GM12875 (cell line): ENCODE data around the gene RERE.

Experiments used
- H3K4me3 ChIP-seq: one replicate; pipeline ENCODE4 v1.5.1; 2011; ENCODE audit warnings: low read depth, low read length, control low read depth
- TF ChIP-seq, protein P1 (sequence below): IDR thresholded peaks from 2 replicates; pipeline ENCODE4 v1.5.1; 2011; ENCODE audit warnings: low read depth, mild to moderate bottlenecking, control low read depth, inconsistent platforms, low read length, moderate library complexity, borderline replicate concordance; ENCODE audit not compliant: insufficient read depth

Gene RERE

DNA sequence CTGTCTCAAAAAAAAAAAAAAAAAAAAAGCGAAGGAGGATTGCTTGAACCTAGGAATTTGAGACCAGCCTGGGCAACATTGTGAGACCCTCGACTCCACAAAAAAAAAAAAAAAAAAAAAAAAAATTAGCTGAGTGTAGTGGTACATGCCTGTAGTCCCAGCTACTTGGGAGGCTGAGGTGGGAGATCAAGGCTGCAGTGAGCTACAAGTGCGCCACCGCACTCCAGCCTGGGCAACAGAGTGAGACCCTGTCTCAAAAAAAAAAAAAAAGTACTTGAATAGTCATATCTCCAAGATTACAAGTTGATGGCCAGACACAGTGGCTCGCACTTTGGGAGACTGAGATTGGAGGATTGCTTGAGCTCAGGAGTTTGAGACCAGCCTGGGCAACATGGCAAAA lies 33.6 kb upstream of the RERE start:
- TF ChIP-seq, protein P1, sequence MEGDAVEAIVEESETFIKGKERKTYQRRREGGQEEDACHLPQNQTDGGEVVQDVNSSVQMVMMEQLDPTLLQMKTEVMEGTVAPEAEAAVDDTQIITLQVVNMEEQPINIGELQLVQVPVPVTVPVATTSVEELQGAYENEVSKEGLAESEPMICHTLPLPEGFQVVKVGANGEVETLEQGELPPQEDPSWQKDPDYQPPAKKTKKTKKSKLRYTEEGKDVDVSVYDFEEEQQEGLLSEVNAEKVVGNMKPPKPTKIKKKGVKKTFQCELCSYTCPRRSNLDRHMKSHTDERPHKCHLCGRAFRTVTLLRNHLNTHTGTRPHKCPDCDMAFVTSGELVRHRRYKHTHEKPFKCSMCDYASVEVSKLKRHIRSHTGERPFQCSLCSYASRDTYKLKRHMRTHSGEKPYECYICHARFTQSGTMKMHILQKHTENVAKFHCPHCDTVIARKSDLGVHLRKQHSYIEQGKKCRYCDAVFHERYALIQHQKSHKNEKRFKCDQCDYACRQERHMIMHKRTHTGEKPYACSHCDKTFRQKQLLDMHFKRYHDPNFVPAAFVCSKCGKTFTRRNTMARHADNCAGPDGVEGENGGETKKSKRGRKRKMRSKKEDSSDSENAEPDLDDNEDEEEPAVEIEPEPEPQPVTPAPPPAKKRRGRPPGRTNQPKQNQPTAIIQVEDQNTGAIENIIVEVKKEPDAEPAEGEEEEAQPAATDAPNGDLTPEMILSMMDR, result no peak
- H3K4me3 ChIP-seq, result no peak overlapping the region

DNA sequence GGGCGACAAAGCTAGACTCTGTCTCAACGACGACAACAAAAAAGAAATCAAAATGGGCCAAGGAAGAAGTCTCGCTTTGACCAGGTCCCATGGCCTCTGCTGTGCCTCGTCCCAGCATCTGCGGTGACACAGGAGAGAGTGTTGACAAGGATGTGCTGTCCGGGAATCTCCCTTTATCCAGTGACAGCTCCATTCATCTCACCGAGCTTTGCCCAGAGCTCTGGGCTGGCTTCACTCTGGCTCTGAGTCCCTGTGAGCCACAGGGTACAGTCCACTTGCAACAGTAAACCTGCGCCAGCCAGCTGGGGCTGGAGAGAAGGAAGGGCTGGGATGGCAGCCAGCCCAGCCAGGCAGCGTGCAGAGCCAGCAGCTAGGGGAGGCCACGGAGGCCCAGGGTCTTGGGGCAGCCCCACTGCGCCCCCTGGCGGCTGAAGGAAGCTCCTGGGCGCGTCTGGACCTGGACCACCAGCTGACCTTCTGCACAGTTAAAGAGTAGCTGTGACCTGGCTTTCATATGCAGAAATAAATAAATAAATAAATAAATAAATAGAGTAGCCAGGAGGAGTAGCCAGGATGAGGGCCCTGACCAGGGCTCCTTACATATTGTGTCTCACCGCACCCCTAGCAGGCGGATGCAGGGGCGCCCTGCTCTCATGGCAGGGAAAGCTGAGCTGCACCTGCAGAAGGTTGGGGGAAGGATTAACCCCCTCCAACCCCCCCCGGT lies 31.4 kb upstream of the RERE start:
- TF ChIP-seq, protein P1, result peak; percentile 96

DNA sequence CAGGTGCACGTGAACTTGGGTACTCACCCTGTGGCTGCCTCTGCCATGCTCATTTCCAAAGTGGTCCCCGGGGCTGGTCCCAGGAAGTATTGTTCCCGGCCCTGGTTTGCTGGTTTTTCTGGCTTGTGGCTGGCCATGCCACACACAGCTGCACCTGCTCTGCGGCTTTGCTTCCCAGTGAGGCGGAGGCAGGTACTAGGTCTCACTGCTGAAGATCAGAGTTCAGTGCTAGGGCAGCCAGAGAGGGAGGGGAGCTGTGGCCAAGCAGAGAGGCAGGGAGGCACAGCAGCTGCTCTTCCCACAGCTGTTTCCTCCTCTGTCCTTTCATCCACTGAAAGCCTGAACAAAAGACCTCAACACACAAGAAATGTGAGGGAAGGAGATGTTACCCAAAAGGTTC lies 30.6 kb upstream of the RERE start:
- H3K4me3 ChIP-seq, result no peak overlapping the region
- TF ChIP-seq, protein P1, result no peak

More for the DNA sequence above, 31.4 kb upstream of the RERE start:
- H3K4me3 ChIP-seq, result no peak overlapping the region

DNA sequence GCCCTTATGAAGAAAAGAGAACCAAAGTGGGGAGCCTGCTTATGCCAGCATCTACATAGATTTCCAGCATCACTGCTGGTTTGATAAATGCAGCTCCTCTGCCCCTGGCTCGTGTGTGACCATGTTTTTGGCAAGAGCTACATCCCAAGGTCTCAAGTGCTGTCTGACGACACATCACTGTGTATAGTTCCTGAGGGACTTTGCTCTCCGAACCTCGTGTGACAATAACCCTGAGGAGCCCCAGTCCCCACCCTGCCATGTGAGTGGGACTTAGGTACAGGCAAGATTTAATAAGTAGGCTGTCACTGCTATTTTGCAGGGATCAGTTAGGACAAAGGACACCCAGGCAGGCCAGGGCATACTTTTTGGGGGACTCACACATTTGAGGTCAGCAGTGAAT lies 28.8 kb upstream of the RERE start:
- no peak overlapping the region for H3K4me3 ChIP-seq
- TF ChIP-seq, protein P1, result no peak

DNA sequence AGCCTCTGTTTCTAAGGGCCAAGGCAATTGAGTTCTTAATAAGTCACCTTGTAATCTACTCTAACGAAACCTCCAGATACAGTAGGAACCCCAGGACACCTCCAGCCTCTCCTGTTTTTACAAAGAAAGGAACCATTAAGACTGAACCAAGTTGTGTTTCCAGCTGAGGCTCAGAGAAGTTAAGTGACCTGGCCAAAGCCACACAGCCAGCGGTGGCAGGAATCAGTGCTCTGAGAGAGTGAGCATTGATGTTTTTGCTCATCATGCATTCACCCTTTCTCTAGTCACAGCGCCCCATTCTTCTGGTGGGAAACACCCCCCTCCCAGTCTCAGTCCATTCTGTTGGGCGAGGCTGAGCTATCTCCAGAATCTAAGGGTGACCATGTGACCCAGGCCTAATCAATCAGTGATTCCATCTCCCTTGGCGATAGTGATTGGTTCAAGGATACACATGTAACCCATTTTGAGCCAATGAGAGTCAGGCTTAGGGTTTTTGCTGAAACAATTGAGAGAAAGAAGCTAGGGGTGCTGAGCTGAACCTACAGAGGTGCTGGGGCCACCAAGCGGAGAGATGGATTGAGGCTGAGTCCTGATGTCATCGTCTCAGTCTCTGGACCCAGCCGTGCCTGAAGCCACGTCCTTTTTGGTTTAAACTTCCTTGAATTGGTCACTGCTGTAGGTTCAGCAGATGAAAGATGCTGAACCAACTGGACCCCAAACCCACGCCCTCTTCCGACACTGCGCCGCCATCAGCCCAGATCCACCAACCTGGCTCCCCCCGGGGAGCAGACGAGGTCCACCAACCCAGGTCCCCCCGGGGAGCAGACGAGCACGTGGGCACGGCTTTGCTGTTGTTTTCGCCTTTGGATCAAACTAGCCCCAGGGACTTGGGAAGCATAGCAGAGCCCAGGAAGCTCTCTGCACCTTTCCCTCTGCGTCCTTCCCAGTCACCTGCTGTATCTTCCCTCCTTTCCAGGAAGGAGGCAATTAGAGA lies 28.0 kb upstream of the RERE start:
- H3K4me3 ChIP-seq, result no peak overlapping the region
- TF ChIP-seq, protein P1, result no peak

DNA sequence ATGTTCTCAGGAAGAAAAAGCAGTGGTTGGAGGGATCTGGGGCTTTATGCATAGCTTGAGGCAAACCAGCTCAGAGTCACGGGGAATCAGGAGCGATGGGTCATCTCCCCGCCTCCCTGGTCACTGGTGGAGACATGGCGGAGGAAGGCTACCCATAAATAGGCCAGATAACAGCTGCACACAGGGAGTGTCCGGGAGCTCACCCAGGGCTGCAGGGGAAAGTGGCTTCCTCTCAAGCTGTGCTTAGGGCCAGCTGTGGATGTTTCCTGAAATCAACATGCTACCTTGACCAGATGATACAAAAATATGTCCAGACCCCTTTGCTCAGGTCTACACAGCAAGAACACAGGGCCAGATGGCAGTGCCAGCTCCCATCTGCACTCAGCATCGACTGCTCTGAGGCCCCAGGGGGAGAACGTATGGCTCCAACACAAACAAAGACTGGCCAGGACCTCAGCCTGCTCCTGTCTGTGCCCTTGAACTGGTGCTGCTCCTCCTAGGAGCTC lies 27.1 kb upstream of the RERE start:
- TF ChIP-seq, protein P1, result no peak
- no peak overlapping the region for H3K4me3 ChIP-seq
